Breast epithelium (tissue), 4 donors: ENCODE results near the gene FBN3. TPM values are rescaled to one million over a fixed set of nuclear protein-coding genes. Genes with fewer than 3 reads are reported as not detected.

Experiments used
- DNase-seq, 2 donors: peaks; one replicate each; pipeline ENCODE4 v3.0.0-alpha.2; 2019; ENCODE audit warnings: low spot score in 2 of 2
- H3K27ac ChIP-seq, 2 donors: fragments of 200-600 bp; sonication (generic) in 1 of 2; one replicate each; pipeline ENCODE4 v1.5.1; 2016 to 2019; ENCODE audit warnings: mild to moderate bottlenecking in 1 of 2
- H3K27me3 ChIP-seq, 2 donors: fragments of 200-600 bp; sonication (generic) in 1 of 2; one replicate each; pipeline versions ENCODE4 v1.5.1 to v1.6.0; 2017 to 2019; ENCODE audit warnings: control low read depth in 1 of 2, mild to moderate bottlenecking in 1 of 2
- H3K36me3 ChIP-seq: fragments of 200-600 bp; one replicate; pipeline ENCODE4 v1.5.1; 2019
- H3K4me1 ChIP-seq, 2 donors: fragments of 200-600 bp; sonication (generic); one replicate each; pipeline ENCODE4 v1.5.1; 2016 to 2019; ENCODE audit warnings: control low read depth in 1 of 2
- H3K4me3 ChIP-seq, 3 donors: fragments of 200-600 bp; sonication (generic); 1 replicate in 2 of 3; 2 replicates in 1 of 3; pipeline ENCODE4 v1.5.1; 2016 to 2019; ENCODE audit warnings: mild to moderate bottlenecking in 3 of 3, moderate library complexity in 2 of 3
- H3K9me3 ChIP-seq, 2 donors: fragments of 200-600 bp; sonication (generic) in 1 of 2; one replicate each; pipeline ENCODE4 v1.5.1; 2016 to 2019; ENCODE audit warnings: control low read depth in 1 of 2
- POLR2A ChIP-seq: fragments of 450-650 bp; IDR thresholded peaks from one replicate; pipeline ENCODE4 v1.6.1; 2016; ENCODE audit warnings: antibody characterized with exemption, mild to moderate bottlenecking, moderate library complexity
- POLR2AphosphoS5 ChIP-seq, 3 donors: sonication (generic); formaldehyde crosslinking; IDR thresholded peaks; one replicate each; pipeline ENCODE4 v1.6.1; 2017; ENCODE audit warnings: antibody characterized with exemption in 3 of 3
- intact Hi-C: fragments of 100-400 bp; cut with DNase I; formaldehyde crosslinking; loops from one replicate; pipeline ENCODE4 v1.15.1; 2023; ENCODE audit warnings: low total_unique reads
- total RNA-seq, 3 donors: library from RNA; depleted of rRNA; stranded (reverse); fragments of >200 nt; gene quantifications; one replicate each; pipeline ENCODE4 v1.1.0, GENCODE V29; 2016
- TF ChIP-seq, protein P1 (sequence below), 3 donors: fragments of 450-650 bp; IDR thresholded peaks; one replicate each; pipeline ENCODE4 v1.5.1; 2016 to 2017; ENCODE audit warnings: antibody characterized with exemption in 3 of 3, mild to moderate bottlenecking in 3 of 3, moderate library complexity in 3 of 3

The FBN3 gene
- total RNA-seq, 3 donors from 2014 or later, result 0.66 to 7.9 TPM; not detected in 1

DNA sequence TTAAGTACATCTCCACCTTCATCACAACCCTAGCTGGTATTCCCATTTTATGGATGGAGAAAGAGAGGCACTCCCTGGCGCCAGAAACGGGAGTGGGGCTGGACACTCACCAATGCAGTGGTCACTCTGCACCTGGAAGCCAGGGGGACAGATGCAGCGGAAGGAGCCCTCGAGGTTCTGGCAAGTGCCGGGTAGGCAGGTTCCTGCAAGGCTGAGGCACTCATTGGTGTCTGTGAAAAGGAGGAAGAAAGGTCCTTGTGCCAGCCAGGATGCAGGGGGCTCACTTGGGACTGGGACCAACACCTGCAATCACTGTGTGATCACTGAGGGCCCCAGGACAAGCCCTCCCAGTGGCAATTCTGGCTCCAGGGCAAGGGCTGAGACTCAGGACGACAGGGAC is 55.1 kb downstream of the FBN3 start:
- no peak for DNase-seq
- Histone ChIP-seq H3K36me3 (no peaks in the 10 kb centered on the region), H3K9me3 (peaks cover 45 to 46% of the 10 kb centered on the region in 2 donors), H3K27ac (no peak overlapping the region), H3K4me1 (no peaks in the 10 kb centered on the region), H3K4me3 (no peak overlapping the region), H3K27me3 (no peaks in the 10 kb centered on the region)
- no peak for TF ChIP-seq POLR2A
- TF ChIP-seq POLR2AphosphoS5 (IDR thresholded peaks at IDR 0.05), result no peak
- TF ChIP-seq, protein P1, sequence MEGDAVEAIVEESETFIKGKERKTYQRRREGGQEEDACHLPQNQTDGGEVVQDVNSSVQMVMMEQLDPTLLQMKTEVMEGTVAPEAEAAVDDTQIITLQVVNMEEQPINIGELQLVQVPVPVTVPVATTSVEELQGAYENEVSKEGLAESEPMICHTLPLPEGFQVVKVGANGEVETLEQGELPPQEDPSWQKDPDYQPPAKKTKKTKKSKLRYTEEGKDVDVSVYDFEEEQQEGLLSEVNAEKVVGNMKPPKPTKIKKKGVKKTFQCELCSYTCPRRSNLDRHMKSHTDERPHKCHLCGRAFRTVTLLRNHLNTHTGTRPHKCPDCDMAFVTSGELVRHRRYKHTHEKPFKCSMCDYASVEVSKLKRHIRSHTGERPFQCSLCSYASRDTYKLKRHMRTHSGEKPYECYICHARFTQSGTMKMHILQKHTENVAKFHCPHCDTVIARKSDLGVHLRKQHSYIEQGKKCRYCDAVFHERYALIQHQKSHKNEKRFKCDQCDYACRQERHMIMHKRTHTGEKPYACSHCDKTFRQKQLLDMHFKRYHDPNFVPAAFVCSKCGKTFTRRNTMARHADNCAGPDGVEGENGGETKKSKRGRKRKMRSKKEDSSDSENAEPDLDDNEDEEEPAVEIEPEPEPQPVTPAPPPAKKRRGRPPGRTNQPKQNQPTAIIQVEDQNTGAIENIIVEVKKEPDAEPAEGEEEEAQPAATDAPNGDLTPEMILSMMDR (IDR thresholded peaks at IDR 0.05), result no peak
- intact Hi-C loops, result no loop called here

DNA sequence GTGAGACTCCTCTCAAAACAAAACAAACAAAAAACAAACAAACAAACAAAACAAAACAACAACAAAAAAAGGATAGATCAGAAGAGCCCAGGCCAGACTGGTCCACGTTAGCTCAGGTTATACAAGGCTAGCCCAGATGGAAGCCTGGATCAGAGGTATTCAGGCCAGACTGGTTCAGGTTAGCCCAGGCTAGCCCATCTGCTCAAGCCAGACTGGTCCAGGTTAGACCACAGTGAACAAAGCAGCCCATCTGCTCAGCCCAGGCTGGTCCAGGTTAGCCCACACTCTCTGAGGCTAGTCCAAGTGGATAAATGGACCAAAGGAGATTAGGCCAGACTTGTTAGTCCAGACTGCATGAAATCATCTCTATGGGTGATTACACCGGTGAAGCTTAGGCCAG is 55.7 kb downstream of the FBN3 start:
- DNase-seq, result no peak
- intact Hi-C loops, result no loop called here
- H3K27me3 ChIP-seq, result no peaks in the 10 kb centered on the region
- H3K27ac ChIP-seq, result no peak overlapping the region
- no peak for TF ChIP-seq POLR2AphosphoS5 (IDR thresholded peaks at IDR 0.05)
- H3K9me3 ChIP-seq, result peaks cover 45 to 46% of the 10 kb centered on the region in 2 donors
- no peaks in the 10 kb centered on the region for H3K4me1 ChIP-seq
- H3K4me3 ChIP-seq, result no peak overlapping the region
- no peaks in the 10 kb centered on the region for H3K36me3 ChIP-seq

DNA sequence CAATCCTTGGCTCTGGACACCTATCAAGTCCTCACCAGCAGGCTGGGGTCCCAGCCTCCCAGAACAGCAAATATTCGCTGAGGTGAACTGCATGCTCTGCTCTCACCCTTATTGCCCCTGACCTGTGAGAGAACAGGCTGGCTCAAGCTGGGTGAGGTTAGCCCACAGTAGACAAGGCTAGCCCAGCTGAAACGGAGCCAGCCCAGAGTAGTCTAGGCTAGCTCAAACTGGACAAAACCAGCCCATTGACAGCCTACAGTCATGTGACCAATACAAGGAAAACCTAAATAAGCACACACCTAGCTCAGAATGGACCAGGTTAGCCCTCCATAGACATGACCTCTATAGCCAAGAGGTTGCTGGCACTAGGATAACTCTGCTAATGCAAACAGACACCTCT is 58.4 kb downstream of the FBN3 start:
- Histone ChIP-seq H3K27me3 (no peaks in the 10 kb centered on the region), H3K4me1 (no peaks in the 10 kb centered on the region), H3K9me3 (peaks cover 25 to 27% of the 10 kb centered on the region in 2 donors), H3K4me3 (no peak overlapping the region), H3K36me3 (no peaks in the 10 kb centered on the region), H3K27ac (no peak overlapping the region)
- TF ChIP-seq POLR2A, result no peak
- TF ChIP-seq, protein P1 (IDR thresholded peaks at IDR 0.05), result no peak
- no peak for TF ChIP-seq POLR2AphosphoS5 (IDR thresholded peaks at IDR 0.05)
- intact Hi-C loops, result no loop called here
- no peak for DNase-seq

DNA sequence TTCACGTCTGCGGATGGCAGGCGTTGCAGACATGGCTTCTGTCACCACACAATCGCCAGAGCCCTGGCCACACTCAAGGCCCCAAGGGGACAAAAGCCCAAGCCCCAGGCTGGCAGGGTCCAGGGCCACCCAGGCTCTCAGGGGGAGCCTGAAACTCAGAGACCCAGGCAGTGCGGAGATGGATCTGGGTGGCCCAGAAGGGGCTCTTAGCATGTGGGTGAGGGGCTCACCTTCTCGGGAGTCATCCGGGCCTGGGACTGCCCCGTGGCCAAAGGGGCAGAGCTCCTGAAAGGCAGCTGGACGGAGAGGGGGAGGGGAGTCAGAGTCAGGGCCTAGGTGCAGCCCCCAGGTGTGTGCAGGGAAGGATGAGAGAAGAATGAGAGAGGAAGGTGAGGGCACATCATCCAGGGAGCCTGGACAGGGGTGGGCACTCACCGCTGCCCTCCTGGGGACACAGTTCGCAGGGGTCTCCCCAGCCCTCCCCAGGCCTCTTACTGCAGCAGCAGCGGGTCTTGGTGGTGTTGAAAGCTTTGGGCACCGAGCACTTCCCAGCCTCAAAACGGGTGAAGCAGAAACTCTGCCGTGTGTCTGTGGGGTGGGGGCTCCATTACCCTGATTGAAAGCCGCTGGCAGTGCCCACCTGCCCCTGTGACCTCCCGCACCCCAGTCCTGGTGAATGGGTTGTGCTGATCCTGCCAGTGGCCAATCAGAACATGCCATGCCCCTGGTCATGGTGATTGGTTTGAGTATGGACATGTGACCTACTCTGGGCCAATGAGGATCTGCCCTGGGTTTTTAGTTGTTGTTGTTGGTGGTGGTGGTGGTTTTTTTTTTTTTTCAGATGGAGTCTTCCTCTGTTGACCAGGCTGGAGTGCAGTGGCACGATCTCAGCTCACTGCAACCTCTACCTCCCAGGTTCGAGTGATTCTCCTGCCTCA is 59.5 kb downstream of the FBN3 start:
- H3K36me3 ChIP-seq, result no peaks in the 10 kb centered on the region
- peaks cover 15 to 16% of the 10 kb centered on the region in 2 donors for H3K9me3 ChIP-seq
- TF ChIP-seq, protein P1 (IDR thresholded peaks at IDR 0.05), result no peak
- TF ChIP-seq POLR2A (no peak), POLR2AphosphoS5 (IDR thresholded peaks at IDR 0.05) (no peak)
- no peak overlapping the region for H3K4me3 ChIP-seq
- H3K27me3 ChIP-seq, result no peaks in the 10 kb centered on the region
- no peaks in the 10 kb centered on the region for H3K4me1 ChIP-seq
- DNase-seq, result no peak
- intact Hi-C loops, result no loop called here
- no peak overlapping the region for H3K27ac ChIP-seq

DNA sequence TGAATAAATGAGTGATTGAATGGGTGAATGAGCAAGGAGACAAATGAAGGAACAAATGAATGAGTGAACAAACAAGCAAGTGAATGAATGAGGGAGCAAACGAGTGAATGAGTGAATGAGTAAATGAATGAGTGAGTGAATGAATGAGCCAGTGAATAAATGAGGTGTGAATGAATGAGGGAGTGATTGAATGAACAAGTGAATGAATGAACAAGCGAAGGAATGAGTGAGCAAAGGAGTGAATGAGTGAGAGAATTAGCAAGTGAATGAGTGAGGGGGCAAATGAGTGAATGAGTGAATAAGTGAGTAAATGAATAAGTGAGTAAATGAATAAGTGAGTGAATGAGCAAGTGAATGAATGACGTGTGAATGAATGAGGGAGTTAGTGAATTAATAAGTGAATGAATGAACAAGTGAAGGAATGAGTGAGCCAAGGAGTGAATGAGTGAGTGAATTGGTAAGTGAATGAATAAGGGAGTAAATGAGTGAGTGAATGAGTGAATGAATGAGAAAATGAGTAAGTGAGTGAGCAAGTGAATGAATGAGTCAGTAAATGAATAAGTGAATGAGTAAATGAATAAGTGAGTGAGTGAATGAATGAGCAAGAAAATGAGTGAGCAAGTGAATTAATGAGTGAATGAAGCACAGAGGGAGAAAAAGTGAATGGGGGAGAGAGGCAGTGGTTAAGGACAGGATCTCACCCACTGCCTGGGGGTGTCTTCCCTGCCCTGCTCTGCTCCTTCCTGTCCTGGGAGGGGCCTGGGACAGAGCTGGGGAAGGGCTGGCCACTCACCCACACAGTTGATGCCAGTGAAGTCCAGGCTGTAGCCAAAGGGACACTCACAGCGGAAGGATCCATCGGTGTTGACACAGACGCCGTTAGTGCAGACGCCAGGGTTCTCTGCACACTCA is 60.4 kb downstream of the FBN3 start:
- Histone ChIP-seq H3K27me3 (no peaks in the 10 kb centered on the region), H3K27ac (no peak overlapping the region), H3K4me3 (no peak overlapping the region), H3K4me1 (no peaks in the 10 kb centered on the region), H3K9me3 (peaks cover 6 to 7% of the 10 kb centered on the region in 2 donors), H3K36me3 (no peaks in the 10 kb centered on the region)
- TF ChIP-seq, protein P1 (IDR thresholded peaks at IDR 0.05), result no peak
- TF ChIP-seq POLR2A, result no peak
- no peak for TF ChIP-seq POLR2AphosphoS5 (IDR thresholded peaks at IDR 0.05)
- intact Hi-C loops, result no loop called here
- DNase-seq, result no peak
